ACHN (cell line): ENCODE measurements around the gene NUDT6.
A peak's percentile ranks its signal among the peaks of the same experiment; 100 is the strongest.
"Not testable (repeated sequence)": the region's sequence is repeated elsewhere in the genome, so short reads cannot be mapped to it uniquely, and the experiment has no call there.

ENCODE experiments used
- DNase-seq: peaks from one replicate; pipeline ENCODE4 v3.0.0-alpha.2; 2015
- in situ Hi-C: cut with HindIII; loops from 2 replicates; pipeline ENCODE4 v1.10.0; 2017; ENCODE audit warnings: low sequenced_read_pairs, low pct_ligation_motif_present, low pct_unique_long_range_greater_than_20kb

The NUDT6 gene

GRCh38 chr4:122890147-122890795, 32.1 kb downstream of the NUDT6 start:
- in situ Hi-C loops: no loop called here
- DNase-seq: no peak

- DNase-seq: no peak
- in situ Hi-C loops: no loop called here
Measured at GRCh38 chr4:122889726-122890125, 32.7 kb downstream of the NUDT6 start.

GRCh38 chr4:122884499-122884898, 37.9 kb downstream of the NUDT6 start:
- no peak for DNase-seq
- in situ Hi-C loops: no loop called here

- DNase-seq: no peak
- in situ Hi-C loops: no loop called here
Measured at GRCh38 chr4:122882857-122883735, 39.3 kb downstream of the NUDT6 start.

- in situ Hi-C loops: no loop called here
Measured at GRCh38 chr4:122879001-122879400, 43.4 kb downstream of the NUDT6 start.

GRCh38 chr4:122876456-122876855, 45.9 kb downstream of the NUDT6 start:
- in situ Hi-C loops: no loop called here
- no peak for DNase-seq

More at GRCh38 chr4:122879001-122879400, 43.4 kb downstream of the NUDT6 start:
- no peak for DNase-seq

GRCh38 chr4:122875949-122876348, 46.4 kb downstream of the NUDT6 start:
- no peak for DNase-seq
- in situ Hi-C loops: no loop called here

GRCh38 chr4:122873821-122874593, 48.4 kb downstream of the NUDT6 start:
- DNase-seq: peak; percentile 95
- in situ Hi-C loops: no loop called here

GRCh38 chr4:122873146-122873545, 49.3 kb downstream of the NUDT6 start:
- DNase-seq: peak; percentile 52
- in situ Hi-C loops: no loop called here

GRCh38 chr4:122868235-122868634, 54.2 kb downstream of the NUDT6 start:
- in situ Hi-C loops, DNase-seq: not testable (repeated sequence)

- DNase-seq: no peak
- in situ Hi-C loops: no loop called here
Measured at GRCh38 chr4:122865425-122865824, 57.0 kb downstream of the NUDT6 start.

- in situ Hi-C loops: no loop called here
- DNase-seq: no peak
Measured at GRCh38 chr4:122863639-122864038, 58.8 kb downstream of the NUDT6 start.

- DNase-seq: no peak
- in situ Hi-C loops: no loop called here
Measured at GRCh38 chr4:122861172-122861943, 61.0 kb downstream of the NUDT6 start.

GRCh38 chr4:122858705-122859104, 63.7 kb downstream of the NUDT6 start:
- DNase-seq: no peak
- in situ Hi-C loops: no loop called here

GRCh38 chr4:122857160-122857559, 65.2 kb downstream of the NUDT6 start:
- in situ Hi-C loops: no loop called here
- no peak for DNase-seq

- in situ Hi-C loops: no loop called here
Measured at GRCh38 chr4:122855353-122855890, 67.0 kb downstream of the NUDT6 start.

GRCh38 chr4:122854447-122855352, 67.7 kb downstream of the NUDT6 start:
- DNase-seq: peak; percentile 57
- in situ Hi-C loops: no loop called here

More at GRCh38 chr4:122855353-122855890, 67.0 kb downstream of the NUDT6 start:
- DNase-seq: no peak
